Rectal smooth muscle tissue (tissue), 1 donor: ENCODE data around the gene OGFOD1.

Experiments
- H3K27ac ChIP-seq: one replicate; pipeline ENCODE4 v1.7.0; 2013; ENCODE audit warnings: low read depth, low read length, inconsistent platforms
- H3K27me3 ChIP-seq: one replicate; pipeline ENCODE4 v1.7.0; 2013; ENCODE audit warnings: low read length; ENCODE audit not compliant: control insufficient read depth, insufficient read depth
- H3K36me3 ChIP-seq: one replicate; pipeline ENCODE4 v1.7.0; 2013; ENCODE audit warnings: low read length; ENCODE audit not compliant: control insufficient read depth, insufficient read depth
- H3K4me1 ChIP-seq: one replicate; pipeline ENCODE4 v1.7.0; 2013; ENCODE audit warnings: low read length; ENCODE audit not compliant: control insufficient read depth, insufficient read depth
- H3K4me3 ChIP-seq: one replicate; pipeline ENCODE4 v1.7.0; 2013; ENCODE audit warnings: low read length
- H3K9ac ChIP-seq: one replicate; pipeline ENCODE4 v1.7.0; 2013; ENCODE audit warnings: low read length

The OGFOD1 gene

DNA sequence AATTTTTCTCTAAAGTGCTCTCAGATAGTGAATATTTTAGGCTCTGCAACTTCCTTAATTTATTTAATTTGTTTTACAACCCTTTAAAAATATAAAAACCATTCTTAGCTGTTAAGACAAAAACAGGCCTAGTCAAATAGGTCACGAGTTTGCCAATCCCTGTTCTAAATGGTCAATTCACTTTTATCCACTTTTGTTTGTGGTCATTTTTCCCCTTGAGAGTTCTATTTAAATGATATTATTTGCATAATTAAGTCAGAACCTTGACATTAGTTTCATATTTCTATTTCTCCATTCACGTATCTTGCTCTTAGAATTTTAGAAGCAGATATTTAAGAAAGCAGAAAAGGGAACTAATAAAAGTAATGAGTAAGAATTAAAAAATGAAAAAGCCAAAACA is 30.0 kb upstream of the OGFOD1 start:
- Histone ChIP-seq H3K4me3 (no peak overlapping the region), H3K27me3 (no peaks in the 10 kb centered on the region), H3K9ac (no peak overlapping the region), H3K4me1 (peaks cover 15% of the 10 kb centered on the region), H3K27ac (no peak overlapping the region), H3K36me3 (no peaks in the 10 kb centered on the region)

DNA sequence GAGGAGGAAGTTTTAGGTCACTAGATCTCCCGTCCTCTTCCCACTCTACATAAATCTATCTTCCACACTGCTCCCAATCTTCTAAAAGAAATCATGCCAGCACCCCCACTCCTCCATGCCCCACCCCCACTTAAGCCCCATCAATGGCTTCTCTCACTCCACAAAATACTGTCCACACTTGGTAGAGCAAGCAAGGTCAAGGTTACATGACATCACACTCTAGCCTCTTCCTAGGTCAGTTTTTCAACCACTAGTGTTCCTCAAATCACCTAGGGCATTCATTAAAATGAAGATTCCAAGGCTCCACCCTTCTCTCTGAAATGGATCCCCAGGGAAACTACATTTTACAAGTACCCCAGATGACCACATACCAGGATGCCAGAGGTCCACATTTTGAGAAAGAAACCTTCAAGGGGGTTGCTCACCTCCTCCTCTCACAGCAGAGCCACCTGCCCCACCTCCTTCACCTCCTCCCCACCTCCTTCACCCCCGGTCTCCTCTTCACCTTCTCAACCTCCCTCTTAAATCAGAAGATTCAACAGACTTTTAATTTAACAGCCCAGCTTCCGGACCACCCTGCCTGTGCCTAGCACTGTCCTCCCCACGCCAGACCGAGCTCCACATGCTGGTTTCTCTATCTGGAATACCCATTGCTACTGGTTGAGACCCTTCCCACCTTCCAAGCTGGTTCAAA is 29.2 kb upstream of the OGFOD1 start:
- Histone ChIP-seq H3K36me3 (no peaks in the 10 kb centered on the region), H3K27ac (no peak overlapping the region), H3K9ac (no peak overlapping the region), H3K4me3 (no peak overlapping the region), H3K4me1 (peaks cover 15% of the 10 kb centered on the region), H3K27me3 (no peaks in the 10 kb centered on the region)

DNA sequence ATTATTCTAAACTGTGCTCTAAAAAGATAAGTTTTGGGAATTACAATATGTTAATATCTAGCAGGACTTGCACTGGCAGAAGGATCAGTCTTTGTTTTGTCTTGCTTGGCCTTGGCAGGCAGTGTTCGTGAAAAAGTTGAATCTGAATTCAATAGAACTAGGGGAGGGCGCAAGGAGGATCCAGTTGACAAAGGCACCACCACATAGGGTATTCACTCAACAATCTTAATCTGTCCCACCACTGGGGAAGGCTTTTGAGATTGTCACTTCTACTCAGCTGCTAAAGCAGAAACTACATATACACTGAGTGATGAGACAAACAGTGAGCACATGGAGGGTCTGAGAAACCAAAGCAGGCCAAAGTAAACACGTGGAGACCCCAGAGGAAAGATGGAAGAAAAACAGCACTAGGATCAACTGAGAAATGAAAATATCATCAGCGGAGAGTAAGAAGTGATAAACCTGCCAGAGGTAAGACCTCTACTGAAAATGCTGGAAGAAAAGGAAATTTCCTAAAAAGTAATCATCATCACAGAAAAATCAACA is 28.4 kb upstream of the OGFOD1 start:
- Histone ChIP-seq H3K27ac (no peak overlapping the region), H3K27me3 (no peaks in the 10 kb centered on the region), H3K4me3 (no peak overlapping the region), H3K4me1 (peaks cover 15% of the 10 kb centered on the region), H3K36me3 (no peaks in the 10 kb centered on the region), H3K9ac (no peak overlapping the region)

DNA sequence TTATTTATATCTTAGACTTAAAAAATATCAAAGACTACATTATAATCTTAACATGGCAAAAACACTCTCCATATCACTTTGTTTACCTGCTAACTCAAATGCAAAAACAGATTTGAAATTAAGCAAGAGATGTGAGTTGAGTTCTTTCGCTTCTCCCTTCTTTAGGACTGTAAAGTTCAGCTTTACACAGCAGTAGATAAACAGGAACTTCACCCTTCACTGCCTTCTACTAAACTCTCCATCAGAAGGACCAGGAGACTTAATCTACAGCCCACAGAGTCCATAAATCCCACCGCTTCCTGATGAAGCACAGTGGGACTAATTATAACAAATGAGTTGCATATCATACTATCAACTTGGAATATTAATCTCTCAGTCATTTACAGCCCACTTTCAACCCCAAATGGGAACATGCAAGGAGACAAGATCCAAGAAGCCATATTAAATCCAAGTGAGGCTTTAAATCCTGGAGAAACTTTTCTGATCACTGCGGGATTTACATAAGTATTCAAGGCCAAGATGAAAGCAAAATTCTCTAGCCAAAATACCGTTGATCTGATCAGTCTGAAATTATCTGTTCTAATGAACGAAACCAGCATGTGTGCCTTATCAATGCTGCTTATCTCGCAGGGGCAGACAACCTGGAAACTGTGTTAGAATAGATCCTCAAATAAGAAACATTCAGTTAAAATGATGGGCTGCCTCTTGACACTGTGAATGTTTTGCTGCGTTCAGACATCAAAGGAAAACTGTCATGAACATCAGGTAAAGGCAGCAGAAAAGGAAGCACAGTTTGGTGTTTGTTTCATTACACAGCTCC is 27.6 kb upstream of the OGFOD1 start:
- Histone ChIP-seq H3K4me1 (peaks cover 15% of the 10 kb centered on the region), H3K27me3 (no peaks in the 10 kb centered on the region), H3K36me3 (no peaks in the 10 kb centered on the region), H3K27ac (peak overlapping the region; percentile 77), H3K9ac (peak overlapping the region; percentile 63), H3K4me3 (peak overlapping the region; percentile 75)

DNA sequence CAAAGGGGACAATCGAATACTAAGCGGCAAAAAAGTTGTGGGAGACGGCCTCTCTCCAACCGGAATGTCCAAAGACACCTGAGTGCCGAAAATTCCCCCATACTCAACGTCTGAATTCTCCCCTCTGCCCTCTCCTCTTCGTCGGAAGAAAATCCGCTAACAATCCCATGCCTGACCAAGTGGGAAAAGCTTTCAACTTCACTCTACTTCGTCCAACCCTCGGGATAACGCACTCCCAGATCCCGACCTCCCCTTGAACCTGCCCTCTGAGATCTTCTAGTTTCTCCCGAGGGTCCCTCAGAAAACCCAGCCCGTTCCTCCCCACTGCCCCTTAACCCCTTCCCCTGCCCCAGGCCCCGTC is 27.0 kb upstream of the OGFOD1 start:
- Histone ChIP-seq H3K4me1 (peaks cover 15% of the 10 kb centered on the region), H3K36me3 (no peaks in the 10 kb centered on the region), H3K9ac (peak overlapping the region; percentile 63), H3K4me3 (peak overlapping the region; percentile 75), H3K27ac (peak overlapping the region; percentile 77), H3K27me3 (no peaks in the 10 kb centered on the region)

DNA sequence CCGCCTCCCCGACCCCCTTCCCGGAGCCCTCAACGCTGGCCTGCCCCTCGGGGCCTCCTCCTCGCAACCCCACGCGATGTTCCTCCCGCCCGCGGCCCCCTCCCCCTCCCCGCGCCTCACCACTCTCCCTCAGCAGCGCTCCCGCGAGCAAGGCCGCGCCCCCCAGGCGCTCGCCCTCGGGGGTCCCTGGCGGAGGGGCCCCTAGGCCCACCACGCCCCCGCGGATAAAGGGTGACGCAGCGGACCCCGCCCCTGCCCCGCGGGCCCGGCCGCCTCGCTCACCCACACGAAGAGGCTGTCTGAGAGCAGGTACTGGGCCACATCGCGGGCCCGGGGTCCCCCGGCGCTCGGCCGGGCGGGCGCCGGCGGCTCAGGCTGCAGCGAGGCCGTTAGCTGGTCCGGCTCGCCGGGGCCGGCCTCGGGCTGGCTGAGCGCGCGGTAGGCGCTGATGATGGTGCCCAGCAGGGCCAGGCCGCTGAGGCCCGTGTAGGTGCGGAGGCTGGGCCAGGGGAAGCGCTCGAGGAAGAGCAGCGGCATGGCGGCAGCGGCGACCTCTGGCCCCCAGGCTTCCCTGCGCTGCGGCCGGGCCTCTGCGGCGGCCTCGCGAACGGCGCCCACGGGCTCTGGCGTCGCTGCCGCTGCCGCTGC is 26.4 kb upstream of the OGFOD1 start:
- Histone ChIP-seq H3K27me3 (no peaks in the 10 kb centered on the region), H3K36me3 (no peaks in the 10 kb centered on the region), H3K9ac (no peak overlapping the region), H3K4me1 (peaks cover 15% of the 10 kb centered on the region), H3K4me3 (peak overlapping the region; percentile 75), H3K27ac (peak overlapping the region; percentile 77)

DNA sequence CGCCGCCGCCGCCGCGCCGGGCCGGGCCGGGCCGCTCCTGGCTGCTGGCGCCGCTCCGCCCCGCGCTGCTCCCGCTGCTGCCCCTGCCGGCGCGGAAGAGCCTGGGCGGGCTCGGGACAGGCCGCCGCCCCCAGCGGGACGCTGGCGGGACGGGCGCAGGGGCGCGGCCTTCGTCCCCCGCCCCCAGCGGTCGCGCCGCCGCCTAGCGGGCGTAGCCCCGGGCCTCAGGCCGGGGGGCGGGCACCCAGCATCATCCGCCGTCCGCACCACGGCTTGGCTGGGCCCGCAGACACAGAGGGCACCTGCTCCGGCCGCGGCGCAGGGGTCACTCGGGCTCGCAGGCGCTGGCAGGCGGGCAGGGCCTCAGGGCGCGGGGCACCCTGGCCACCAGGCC is 25.9 kb upstream of the OGFOD1 start, which contains the start of gene AMFR:
AMFR (minus strand) TSS at position 107 of the 394 bp plus-strand sequence. CDS start 218 bp downstream, outside the sequence.
- Histone ChIP-seq H3K4me3 (peak within 1 kb of the TSS; percentile 75), H3K27me3 (no peaks in the 10 kb centered on the region), H3K27ac (peak within 1 kb of the TSS; percentile 82), H3K9ac (peak within 1 kb of the TSS; percentile 63), H3K4me1 (peaks cover 15% of the 10 kb centered on the region), H3K36me3 (no peaks in the 10 kb centered on the region)

DNA sequence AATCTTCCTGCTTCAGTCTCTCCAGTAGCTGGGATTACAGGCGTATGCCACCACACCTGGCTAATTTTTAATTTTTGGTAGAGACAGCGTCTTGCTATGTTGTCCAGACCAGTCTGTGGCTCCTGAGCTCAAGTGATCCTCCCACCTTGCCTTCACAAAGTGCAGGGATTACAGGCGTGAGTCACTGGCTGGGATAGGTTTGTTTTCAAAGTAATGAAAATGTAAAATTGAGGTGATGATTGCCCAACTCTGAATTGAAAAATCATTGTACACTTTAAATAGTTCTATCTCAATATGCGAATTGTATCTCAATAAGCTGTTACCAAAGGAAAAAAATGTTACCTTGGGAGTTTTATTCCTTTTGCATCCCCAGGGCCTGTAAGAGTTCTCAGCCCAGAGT is 24.8 kb upstream of the OGFOD1 start:
- Histone ChIP-seq H3K27ac (no peak overlapping the region), H3K27me3 (no peaks in the 10 kb centered on the region), H3K4me1 (peaks cover 15% of the 10 kb centered on the region)

DNA sequence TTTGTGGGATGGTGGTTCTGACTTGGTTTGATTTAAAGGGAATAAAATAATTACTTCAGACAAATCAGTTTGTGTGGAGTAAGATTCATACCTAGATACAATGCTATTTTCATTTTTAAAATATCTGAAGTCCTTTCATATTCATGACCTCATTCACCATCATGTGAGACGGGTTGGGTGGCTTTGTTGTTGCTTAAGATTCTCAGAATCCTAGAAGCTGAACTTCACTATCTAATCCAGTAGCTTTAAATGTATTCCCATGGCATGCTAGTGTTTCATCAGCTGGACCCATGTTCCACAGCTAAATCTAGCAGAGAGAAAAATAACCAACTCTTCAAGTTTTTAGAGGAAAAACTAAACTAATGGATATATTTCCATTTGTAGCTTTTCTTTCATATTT is 23.3 kb upstream of the OGFOD1 start:
- Histone ChIP-seq H3K36me3 (peaks cover 3% of the 10 kb centered on the region), H3K4me1 (peaks cover 9% of the 10 kb centered on the region), H3K9ac (no peak overlapping the region), H3K27me3 (no peaks in the 10 kb centered on the region), H3K27ac (no peak overlapping the region), H3K4me3 (no peak overlapping the region)

More for the DNA sequence above, 24.8 kb upstream of the OGFOD1 start:
- Histone ChIP-seq H3K9ac (no peak overlapping the region), H3K4me3 (no peak overlapping the region), H3K36me3 (peaks cover 3% of the 10 kb centered on the region)

DNA sequence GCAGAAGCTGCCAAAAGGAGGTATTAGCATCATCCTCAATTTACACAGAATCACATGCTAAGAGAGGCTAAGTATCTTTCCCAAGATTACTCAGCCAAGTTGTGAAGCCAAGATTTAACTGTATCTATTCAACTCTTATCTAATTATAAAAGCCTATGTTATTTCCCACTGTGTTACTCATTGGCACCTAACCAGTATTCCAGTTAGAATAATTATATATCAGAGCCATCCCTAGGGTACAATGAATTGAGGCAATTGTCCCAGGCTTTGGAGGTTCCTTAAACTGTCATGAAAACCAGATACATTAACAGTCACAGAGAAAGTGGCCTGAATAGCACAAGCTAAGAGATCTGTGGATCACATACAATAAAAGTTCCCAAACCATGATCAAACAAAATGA is 15.1 kb upstream of the OGFOD1 start:
- Histone ChIP-seq H3K4me1 (no peaks in the 10 kb centered on the region), H3K36me3 (peaks cover 7% of the 10 kb centered on the region), H3K27ac (no peak overlapping the region)

DNA sequence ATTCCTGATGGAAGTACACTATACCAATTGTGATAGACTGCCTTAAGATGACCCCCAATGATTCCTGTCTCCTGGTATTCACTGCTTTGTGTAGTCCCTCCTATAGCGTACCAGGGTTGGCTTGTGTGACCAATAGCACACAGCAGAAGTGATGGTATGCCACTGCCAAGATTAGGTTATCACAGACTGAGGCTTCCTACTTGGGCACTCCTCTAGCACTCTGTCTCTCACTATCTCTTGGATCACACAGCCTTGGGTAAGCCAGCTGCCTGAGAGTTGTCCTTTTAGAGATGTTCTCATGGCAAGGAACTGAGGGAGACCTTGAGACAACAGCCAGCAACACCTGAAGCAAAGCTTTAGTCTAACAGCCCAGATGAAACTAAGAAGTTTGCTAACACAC is 13.3 kb upstream of the OGFOD1 start:
- Histone ChIP-seq H3K27ac (no peak overlapping the region), H3K36me3 (peaks cover 7% of the 10 kb centered on the region)

More for the DNA sequence above, 15.1 kb upstream of the OGFOD1 start:
- Histone ChIP-seq H3K27me3 (no peaks in the 10 kb centered on the region), H3K9ac (no peak overlapping the region), H3K4me3 (no peak overlapping the region)

DNA sequence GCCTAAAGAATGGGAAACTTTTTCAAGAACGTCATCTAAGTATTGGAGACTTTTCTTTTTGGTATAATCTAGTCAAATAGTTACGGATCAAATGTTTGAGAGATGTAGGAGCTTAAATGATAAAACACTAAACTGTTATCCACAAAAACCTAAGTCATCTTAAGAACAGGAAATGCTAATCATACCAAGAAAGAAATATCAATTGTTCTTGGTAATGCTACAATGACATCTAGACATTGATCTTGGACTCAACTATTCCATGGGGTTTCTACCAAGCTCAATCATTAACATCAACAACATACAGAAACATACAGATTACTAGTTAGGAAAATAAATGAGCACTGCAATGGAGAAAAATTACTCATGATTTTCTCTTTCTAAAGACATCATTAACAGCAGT is 4.1 kb upstream of the OGFOD1 start:
- no peak overlapping the region for H3K4me3 ChIP-seq
- no peak overlapping the region for H3K9ac ChIP-seq
- peaks cover 3% of the 10 kb centered on the region for H3K36me3 ChIP-seq
- peaks cover 10% of the 10 kb centered on the region for H3K4me1 ChIP-seq
- no peak overlapping the region for H3K27ac ChIP-seq
- no peaks in the 10 kb centered on the region for H3K27me3 ChIP-seq

More for the DNA sequence above, 13.3 kb upstream of the OGFOD1 start:
- Histone ChIP-seq H3K4me1 (no peaks in the 10 kb centered on the region), H3K27me3 (no peaks in the 10 kb centered on the region), H3K4me3 (no peak overlapping the region), H3K9ac (no peak overlapping the region)
